GM12878 (cell line): ENCODE data around the gene PDSS1. TPM values are rescaled to one million over a fixed set of nuclear protein-coding genes. Genes with fewer than 3 reads are reported as not detected.

Experiments used
- ATAC-seq: fragments of 200-7000 bp; cut with Tn5 transposase; 3 replicates; pipeline ENCODE4 v1.9.1; 2020; ENCODE audit warnings: mild to moderate bottlenecking, moderate library complexity
- BruUV-seq: library from RNA; stranded (reverse); fragments of 400-500 nt; replicated peaks from 2 replicates; lab custom pipeline; 2021; lab: Mats Ljungman, UMichigan
- CTCF ChIA-PET: fragments of 300-600 bp; sonication (Branson Sonifier 250); formaldehyde crosslinking; extraction: SDS; loops from one replicate; lab custom pipeline; 2021; ENCODE audit warnings: inconsistent platforms; lab: Yijun Ruan, JAX
- POLR2A ChIA-PET: fragments of 350-600 bp; formaldehyde crosslinking; extraction: SDS; loops from one replicate; lab custom pipeline; 2021; ENCODE audit warnings: inconsistent platforms; lab: Charles Lee
- RAD21 ChIA-PET: fragments of 300-600 bp; sonication (Branson Sonifier 250); formaldehyde crosslinking; loops from one replicate; lab custom pipeline; 2023; ENCODE audit warnings: antibody characterized with exemption; ENCODE audit not compliant: unreplicated experiment; lab: Charles Lee
- SMC1A ChIA-PET: fragments of 300-600 bp; sonication (Branson Sonifier 250); formaldehyde crosslinking; loops from one replicate; lab custom pipeline; 2023; ENCODE audit not compliant: unreplicated experiment, uncharacterized antibody; lab: Charles Lee
- DNase-seq: peaks from one replicate; pipeline ENCODE4 v3.0.0-alpha.2; 2011; ENCODE audit warnings: low read depth, low spot score
- FAIRE-seq: peaks from 3 replicates; lab custom pipeline; 2011; peaks lifted over from hg19 to GRCh38; lab: Jason Lieb, UNC
- H2AFZ ChIP-seq: 2 replicates; pipeline ENCODE4 v1.6.0; 2011; ENCODE audit warnings: low read depth, low read length, control low read depth; ENCODE audit not compliant: control insufficient read depth
- H3K27ac ChIP-seq: 2 replicates; pipeline ENCODE4 v1.5.1; 2011; ENCODE audit warnings: control low read depth; ENCODE audit not compliant: control insufficient read depth, insufficient read depth
- H3K27me3 ChIP-seq, 2 experiments: replicated peaks in 1 of 2; 2 replicates each; pipeline versions ENCODE4 v1.6.0 to v1.6.1; 2011; ENCODE audit warnings: low read length in 1 of 2; ENCODE audit not compliant: control insufficient read depth in 2 of 2, insufficient read depth in 2 of 2
- H3K36me3 ChIP-seq, 2 experiments: 2 replicates each; pipeline ENCODE4 v1.5.1; 2011; ENCODE audit warnings: low read length in 1 of 2; ENCODE audit not compliant: control insufficient read depth in 2 of 2, insufficient read depth in 2 of 2
- H3K4me1 ChIP-seq: 2 replicates; pipeline ENCODE4 v1.6.1; 2011; ENCODE audit warnings: mild to moderate bottlenecking, low read length, moderate library complexity, mixed read lengths; ENCODE audit not compliant: control insufficient read depth, insufficient read depth
- H3K4me2 ChIP-seq: 2 replicates; pipeline ENCODE4 v1.6.0; 2011; ENCODE audit warnings: control low read depth; ENCODE audit not compliant: control insufficient read depth, insufficient read depth
- H3K4me3 ChIP-seq: fragments of 200-600 bp; sonication (generic); 2 replicates; pipeline ENCODE4 v1.5.1; 2016
- H3K79me2 ChIP-seq: 2 replicates; pipeline ENCODE4 v1.6.0; 2011; ENCODE audit warnings: low read length; ENCODE audit not compliant: control insufficient read depth, insufficient read depth
- H3K9ac ChIP-seq: 2 replicates; pipeline ENCODE4 v1.8.0; 2011; ENCODE audit warnings: low read length, control low read depth, mixed read lengths; ENCODE audit not compliant: control insufficient read depth, insufficient read depth
- H3K9me3 ChIP-seq: replicated peaks from 3 replicates; pipeline ENCODE4 v1.5.1; 2011; ENCODE audit warnings: mild to moderate bottlenecking, low read length; ENCODE audit not compliant: control insufficient read depth, insufficient read depth
- H4K20me1 ChIP-seq: 2 replicates; pipeline ENCODE4 v1.6.0; 2011; ENCODE audit not compliant: control insufficient read depth, insufficient read depth
- BACH1 ChIP-seq: fragments of 450-650 bp; IDR thresholded peaks from 2 replicates; pipeline ENCODE4 v1.6.1; 2017; ENCODE audit warnings: mild to moderate bottlenecking, borderline replicate concordance
- FOXM1 ChIP-seq: IDR thresholded peaks from 2 replicates; pipeline ENCODE4 v1.6.1; 2012; ENCODE audit warnings: low read depth, mild to moderate bottlenecking, inconsistent platforms, low read length, moderate library complexity
- IRF5 ChIP-seq: fragments of 450-650 bp; IDR thresholded peaks from 2 replicates; pipeline ENCODE4 v1.6.1; 2017; ENCODE audit warnings: borderline replicate concordance
- MTA3 ChIP-seq: IDR thresholded peaks from 2 replicates; pipeline ENCODE4 v1.6.1; 2012; ENCODE audit warnings: low read length, inconsistent platforms, borderline replicate concordance
- MYC ChIP-seq: IDR thresholded peaks from 2 replicates; pipeline ENCODE4 v1.6.1; 2011; ENCODE audit warnings: mild to moderate bottlenecking, low read length, moderate library complexity, inconsistent platforms; ENCODE audit not compliant: insufficient read depth, insufficient replicate concordance, insufficient read length, severe bottlenecking
- NKRF ChIP-seq: fragments of 450-650 bp; conservative IDR thresholded peaks from 2 replicates; pipeline ENCODE4 v1.6.1; 2017; ENCODE audit warnings: mild to moderate bottlenecking, moderate library complexity
- SPI1 ChIP-seq: IDR thresholded peaks from 2 replicates; pipeline ENCODE4 v1.6.1; 2011; ENCODE audit warnings: low read depth, mild to moderate bottlenecking, low read length, moderate library complexity, borderline replicate concordance; ENCODE audit not compliant: insufficient read depth
- ZNF592 ChIP-seq: fragments of 450-650 bp; IDR thresholded peaks from 2 replicates; pipeline ENCODE4 v1.6.1; 2017; ENCODE audit warnings: mild to moderate bottlenecking, moderate library complexity
- WGBS: methylation state at CpG from one replicate; pipeline ENCODE4 v1.1.6; 2016; ENCODE audit warnings: low lambda C conversion rate; ENCODE audit not compliant: insufficient replicate concordance, insufficient coverage; ENCODE audit errors: missing lambda C conversion rate; 5-methylcytosine and 5-hydroxymethylcytosine counted together
- in situ Hi-C: fragments of 300-500 bp; cut with MboI; formaldehyde crosslinking; loops from 9 replicates; pipeline ENCODE4 v1.14.3; 2018; ENCODE audit warnings: mixed read lengths
- intact Hi-C: fragments of 100-400 bp; cut with micrococcal nuclease; formaldehyde crosslinking; loops from one replicate; pipeline ENCODE4 v1.14.2; 2022; ENCODE audit not compliant: unreplicated experiment
- polyA plus RNA-seq, 11 experiments: library from polyadenylated mRNA; depleted of rRNA in 4 of 11; unstranded in 6 of 11; stranded (reverse) in 5 of 11; fragments of >200 nt; fragmentation: Nextera tagmentation in 4 of 11; fragmentation: Illumina TruSeq in 1 of 11; extraction: Ambion mirVana in 4 of 11; extraction: Trizol in 1 of 11; gene quantifications; 1 replicate in 1 of 11; 2 replicates in 10 of 11; pipeline versions ENCODE4 v1.2.1 to v1.2.3, GENCODE V29; 2011 to 2016; ENCODE audit warnings: inconsistent platforms in 2 of 11, missing spikeins in 2 of 11, low read depth in 1 of 11
- total RNA-seq, 4 experiments: library from RNA; depleted of rRNA in 3 of 4; stranded (reverse); fragments of >200 nt in 3 of 4; fragmentation: Illumina TruSeq in 1 of 4; extraction: Trizol in 1 of 4; gene quantifications; 2 replicates each; pipeline versions ENCODE4 v1.2.1 to v1.2.3, GENCODE V29; 2013 to 2021
- TF ChIP-seq, protein P1 (sequence below), 3 experiments: IDR thresholded peaks in 2 of 3; conservative IDR thresholded peaks in 1 of 3; 2 replicates each; pipeline ENCODE4 v1.5.1; 2011; ENCODE audit warnings: low read depth in 3 of 3, low read length in 3 of 3, mild to moderate bottlenecking in 3 of 3, control low read depth in 2 of 3, moderate library complexity in 2 of 3, inconsistent platforms in 1 of 3, mixed read lengths in 1 of 3; ENCODE audit not compliant: control insufficient read depth in 2 of 3, insufficient read depth in 1 of 3; ENCODE audit errors: extremely low read depth in 1 of 3
- TF ChIP-seq, protein P2 (sequence below): IDR thresholded peaks from 2 replicates; pipeline ENCODE4 v1.6.1; 2011; ENCODE audit warnings: borderline replicate concordance, low read depth, mild to moderate bottlenecking, moderate library complexity, low read length; ENCODE audit not compliant: insufficient read depth, poor library complexity, severe bottlenecking

Gene PDSS1
- total and polyA plus RNA-seq, 10 of the 15 experiments (the other 5 are each of a cell fraction or from before 2014, with no cell fraction given) = 12.2 to 48.2 (median 35.9) TPM

DNA sequence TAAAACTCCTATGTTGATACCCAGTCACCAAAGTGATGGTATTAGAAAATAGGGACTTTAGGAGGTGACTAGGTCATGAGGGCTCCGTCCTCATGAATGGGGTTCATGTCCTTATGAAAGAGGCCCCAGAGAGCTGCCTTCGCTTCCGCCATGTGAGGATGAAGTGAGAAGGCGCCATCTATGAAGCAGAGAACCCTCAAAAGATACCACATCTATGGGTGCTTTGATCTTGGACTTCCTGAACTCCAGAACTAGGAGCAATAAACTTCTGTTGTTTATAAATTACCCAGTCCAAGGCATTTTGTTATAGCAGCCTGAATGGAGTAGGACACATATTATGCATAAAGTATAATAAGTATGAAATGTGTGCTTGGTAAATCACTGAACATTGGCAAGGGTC lies 8.1 kb upstream of the PDSS1 start:
- no peaks in the 10 kb centered on the region for H3K36me3 ChIP-seq
- H3K9me3 ChIP-seq = no peaks in the 10 kb centered on the region
- intact Hi-C loops = no loop called here
- no peak for ATAC-seq
- H4K20me1 ChIP-seq = no peaks in the 10 kb centered on the region
- no peak overlapping the region for H2AFZ ChIP-seq
- no peak for DNase-seq
- no peak for TF ChIP-seq NKRF
- TF ChIP-seq MTA3 = no peak
- no peak for TF ChIP-seq BACH1
- TF ChIP-seq SPI1 = no peak
- TF ChIP-seq IRF5 = no peak
- TF ChIP-seq, protein P1, sequence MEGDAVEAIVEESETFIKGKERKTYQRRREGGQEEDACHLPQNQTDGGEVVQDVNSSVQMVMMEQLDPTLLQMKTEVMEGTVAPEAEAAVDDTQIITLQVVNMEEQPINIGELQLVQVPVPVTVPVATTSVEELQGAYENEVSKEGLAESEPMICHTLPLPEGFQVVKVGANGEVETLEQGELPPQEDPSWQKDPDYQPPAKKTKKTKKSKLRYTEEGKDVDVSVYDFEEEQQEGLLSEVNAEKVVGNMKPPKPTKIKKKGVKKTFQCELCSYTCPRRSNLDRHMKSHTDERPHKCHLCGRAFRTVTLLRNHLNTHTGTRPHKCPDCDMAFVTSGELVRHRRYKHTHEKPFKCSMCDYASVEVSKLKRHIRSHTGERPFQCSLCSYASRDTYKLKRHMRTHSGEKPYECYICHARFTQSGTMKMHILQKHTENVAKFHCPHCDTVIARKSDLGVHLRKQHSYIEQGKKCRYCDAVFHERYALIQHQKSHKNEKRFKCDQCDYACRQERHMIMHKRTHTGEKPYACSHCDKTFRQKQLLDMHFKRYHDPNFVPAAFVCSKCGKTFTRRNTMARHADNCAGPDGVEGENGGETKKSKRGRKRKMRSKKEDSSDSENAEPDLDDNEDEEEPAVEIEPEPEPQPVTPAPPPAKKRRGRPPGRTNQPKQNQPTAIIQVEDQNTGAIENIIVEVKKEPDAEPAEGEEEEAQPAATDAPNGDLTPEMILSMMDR (IDR thresholded peaks at IDR 0.05 in 2 of 3, conservative IDR thresholded peaks at IDR 0.05 in 1 of 3; ENCODE audit: control insufficient read depth in 2 of 3, extremely low read depth in 1 of 3, insufficient read depth in 1 of 3, low read depth in 3 of 3, low read length in 3 of 3) = no peak
- TF ChIP-seq MYC = no peak
- no peak for TF ChIP-seq ZNF592
- TF ChIP-seq FOXM1 = no peak
- TF ChIP-seq, protein P2, sequence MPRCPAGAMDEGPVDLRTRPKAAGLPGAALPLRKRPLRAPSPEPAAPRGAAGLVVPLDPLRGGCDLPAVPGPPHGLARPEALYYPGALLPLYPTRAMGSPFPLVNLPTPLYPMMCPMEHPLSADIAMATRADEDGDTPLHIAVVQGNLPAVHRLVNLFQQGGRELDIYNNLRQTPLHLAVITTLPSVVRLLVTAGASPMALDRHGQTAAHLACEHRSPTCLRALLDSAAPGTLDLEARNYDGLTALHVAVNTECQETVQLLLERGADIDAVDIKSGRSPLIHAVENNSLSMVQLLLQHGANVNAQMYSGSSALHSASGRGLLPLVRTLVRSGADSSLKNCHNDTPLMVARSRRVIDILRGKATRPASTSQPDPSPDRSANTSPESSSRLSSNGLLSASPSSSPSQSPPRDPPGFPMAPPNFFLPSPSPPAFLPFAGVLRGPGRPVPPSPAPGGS = no peak
- TF ChIP-seq, all 136 proteins: peak for 0
- 72% methylated on average over 4 of the region's 4 CpGs for WGBS
- ChIA-PET POLR2A (no interaction called here), SMC1A (no interaction called here), CTCF (interaction anchor here (0.6 to 1.0 kb wide), 2 partner anchors 36 to 172 kb away, joined by 3 read pairs; no protein-coding TSS in a partner anchor), RAD21 (no interaction called here)
- in situ Hi-C loops = no loop called here
- H3K4me2 ChIP-seq = no peak overlapping the region
- no peaks in the 10 kb centered on the region for H3K79me2 ChIP-seq
- no peak overlapping the region for H3K4me3 ChIP-seq
- no peak for FAIRE-seq
- H3K9ac ChIP-seq = no peak overlapping the region
- H3K27ac ChIP-seq = no peak overlapping the region
- no peaks in the 10 kb centered on the region for H3K27me3 ChIP-seq
- H3K4me1 ChIP-seq = no peaks in the 10 kb centered on the region
- BruUV-seq = no TSS peak
